Right renal pelvis (tissue), 4 donors: Measurements from ENCODE around the gene ERLIN1. TPM values are rescaled to one million over a fixed set of nuclear protein-coding genes. Genes with fewer than 3 reads are reported as not detected.

Experiments
- DNase-seq, 4 donors: peaks; one replicate each; pipeline ENCODE4 v3.0.0-alpha.2; 2013; ENCODE audit warnings: low read depth in 4 of 4, low spot score in 3 of 4, missing footprints in 1 of 4
- polyA plus RNA-seq, 4 donors: library from polyadenylated mRNA; unstranded; fragments of 120-200 nt; gene quantifications; one replicate each; pipeline ENCODE4 v1.2.1, GENCODE V29; 2013; ENCODE audit not compliant: insufficient read length in 4 of 4

ERLIN1 gene
- polyA plus RNA-seq, 4 donors, result 50.2 to 62.6 (median 54.3) TPM

GRCh38 chr10:100173035-100173434 is 12.8 kb downstream of the ERLIN1 start:
- DNase-seq, result no peak

GRCh38 chr10:100172349-100172748 is 13.5 kb downstream of the ERLIN1 start:
- no peak for DNase-seq

GRCh38 chr10:100168313-100168643 is 17.6 kb downstream of the ERLIN1 start:
- no peak for DNase-seq

DNA sequence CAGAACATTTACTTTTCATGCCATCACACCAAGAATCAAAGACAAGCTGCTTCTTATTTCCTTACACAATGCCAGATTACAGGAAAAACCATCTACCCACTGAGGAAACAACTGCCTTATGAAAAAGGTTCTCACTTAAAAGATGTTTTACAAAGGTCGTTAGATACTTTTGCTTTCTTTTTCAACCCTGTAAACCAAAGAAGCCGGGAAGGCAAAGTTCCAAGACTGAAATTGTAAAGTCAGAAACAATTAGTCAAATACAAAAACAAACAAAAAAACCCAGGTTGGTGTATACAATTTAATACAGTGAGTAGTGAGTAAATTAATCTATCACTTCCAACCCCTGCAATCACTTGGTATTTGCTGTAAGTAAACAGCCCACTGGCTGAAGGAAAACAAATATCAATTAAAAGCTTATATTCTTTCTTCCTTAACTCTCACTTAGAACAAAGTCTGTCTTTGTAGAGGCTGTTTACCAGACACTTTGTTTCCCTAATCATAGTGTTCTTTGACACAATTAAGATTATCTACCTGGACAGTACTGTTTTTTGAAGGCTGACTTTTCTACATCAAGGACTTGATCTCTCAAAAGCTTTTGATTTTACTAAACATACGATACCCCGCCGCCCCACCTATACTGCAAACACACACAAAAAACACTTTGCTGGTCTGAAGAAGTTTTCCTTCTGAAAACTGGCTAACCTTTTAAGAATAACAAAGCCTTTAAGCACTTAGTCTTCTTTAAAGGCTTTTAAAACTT is 18.1 kb downstream of the ERLIN1 start:
- DNase-seq, result no peak

DNA sequence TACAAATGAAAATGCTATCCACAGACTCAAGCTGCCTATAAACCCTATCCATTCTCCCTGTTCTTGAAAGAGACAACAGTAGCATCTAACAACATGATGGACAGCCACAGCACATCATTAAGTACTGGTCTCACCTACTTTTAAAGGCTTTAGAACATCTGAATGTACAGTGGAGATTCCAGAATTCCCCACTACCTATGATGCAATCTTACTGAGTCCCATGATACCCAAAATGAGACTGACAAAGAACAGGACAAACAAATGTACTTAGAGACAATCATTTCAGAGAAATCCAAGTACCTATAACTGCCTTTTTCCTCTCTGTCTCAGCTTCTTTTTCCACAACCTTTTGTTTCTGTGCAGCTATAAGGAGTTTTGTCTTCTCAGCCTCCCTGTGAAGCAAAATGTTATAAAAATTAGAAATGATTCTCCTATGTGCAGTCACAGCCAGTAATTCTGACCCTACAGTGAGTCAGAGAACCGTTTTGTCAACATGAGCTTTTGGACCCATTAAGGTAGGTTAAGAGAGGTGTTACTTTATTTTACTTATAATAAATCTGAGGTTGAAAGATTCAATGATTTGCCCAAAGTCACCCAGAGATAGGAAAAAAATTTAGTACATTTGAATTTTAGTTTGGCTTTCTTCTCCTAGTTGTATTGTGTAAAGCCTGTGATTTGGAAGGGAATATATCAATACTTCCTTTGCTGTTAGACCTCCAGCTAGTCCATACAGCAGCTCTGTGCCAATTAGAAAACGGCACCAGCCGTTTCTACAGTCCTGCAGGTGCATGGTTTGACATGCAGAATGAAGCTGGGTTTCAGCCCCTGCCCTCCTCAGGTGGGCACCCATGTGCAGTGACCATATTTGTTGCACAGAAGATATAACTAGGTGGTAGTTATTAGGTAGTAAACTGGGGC is 21.9 kb downstream of the ERLIN1 start:
- no peak for DNase-seq

DNA sequence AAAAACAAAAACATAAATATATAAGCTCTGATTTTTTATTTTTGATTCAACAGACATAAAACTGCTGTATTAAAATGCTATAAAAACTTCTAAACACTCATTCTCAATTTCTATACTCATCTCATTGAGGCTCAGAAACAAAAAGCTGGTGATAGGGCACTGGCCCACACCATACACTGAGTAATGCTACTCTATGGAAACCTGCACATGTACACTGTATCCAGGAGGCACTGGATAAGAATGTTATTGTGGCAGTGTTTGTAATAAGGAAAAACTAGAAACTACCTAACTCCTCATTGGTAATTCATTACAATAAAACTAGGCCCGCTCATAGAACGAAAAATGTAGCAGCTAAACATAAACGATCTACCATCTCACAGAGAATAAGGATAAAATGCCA is 23.1 kb downstream of the ERLIN1 start:
- no peak for DNase-seq

- no peak for DNase-seq
These were observed 27.6 kb downstream of the ERLIN1 start for GRCh38 chr10:100158044-100158805.

GRCh38 chr10:100157156-100157555 is 28.7 kb downstream of the ERLIN1 start:
- DNase-seq, result no peak

DNA sequence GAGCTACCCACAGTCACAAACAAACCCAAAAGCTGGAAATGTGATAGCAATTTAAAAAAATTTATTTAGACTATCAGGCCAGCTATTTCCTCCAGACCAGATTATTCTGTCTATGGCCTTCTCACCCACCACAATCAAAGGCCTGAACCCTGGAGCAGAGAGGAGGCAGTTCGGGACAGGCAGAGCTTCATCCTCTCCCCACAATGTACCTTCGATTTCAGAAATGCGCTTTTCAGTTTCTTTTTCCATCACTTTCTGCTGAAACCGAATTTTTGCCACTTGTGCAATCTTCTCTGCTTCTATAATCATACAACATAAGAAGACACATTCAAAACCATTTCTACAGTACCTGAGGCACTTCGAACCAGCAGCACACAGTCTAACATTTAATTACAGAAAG is 29.9 kb downstream of the ERLIN1 start:
- DNase-seq, result no peak

- DNase-seq, result no peak
These were observed 31.2 kb downstream of the ERLIN1 start for GRCh38 chr10:100154666-100155065.

GRCh38 chr10:100153239-100153825 is 32.5 kb downstream of the ERLIN1 start:
- no peak for DNase-seq

DNA sequence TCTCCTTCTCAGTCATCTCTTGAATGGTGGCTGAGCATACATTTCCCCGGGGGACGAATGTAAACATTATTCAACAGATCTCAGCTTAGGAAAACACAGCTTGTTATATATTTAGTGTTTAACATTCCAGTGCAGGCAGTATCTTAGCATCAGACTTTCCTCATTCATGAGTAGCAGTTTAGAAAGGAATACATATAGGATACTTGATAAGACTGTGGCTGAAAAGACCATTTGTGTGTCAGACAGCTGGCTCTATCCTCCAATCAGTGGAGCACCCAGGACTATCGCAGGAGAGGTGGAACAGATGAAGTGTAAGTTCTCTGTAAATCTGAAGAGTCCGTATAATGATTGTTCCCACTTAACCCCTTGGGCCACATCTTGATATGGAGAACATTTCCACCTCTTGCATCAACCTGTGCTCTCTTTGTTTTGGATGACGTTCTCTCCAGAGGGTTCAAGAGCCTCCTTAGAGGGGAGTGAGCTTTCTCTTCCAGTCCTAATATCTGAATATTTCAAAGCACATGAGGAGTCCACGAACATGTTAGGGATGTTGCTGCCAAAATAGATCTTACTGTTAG is 34.0 kb downstream of the ERLIN1 start:
- DNase-seq, result no peak

- no peak for DNase-seq
These were observed 37.2 kb downstream of the ERLIN1 start for GRCh38 chr10:100148353-100149211.

GRCh38 chr10:100146875-100147650 is 38.8 kb downstream of the ERLIN1 start:
- no peak for DNase-seq

- no peak for DNase-seq
These were observed 39.4 kb downstream of the ERLIN1 start for GRCh38 chr10:100146398-100146797.

- no peak for DNase-seq
These were observed 42.1 kb downstream of the ERLIN1 start for GRCh38 chr10:100143756-100144155.

- no peak for DNase-seq
These were observed 44.3 kb downstream of the ERLIN1 start for GRCh38 chr10:100141446-100142087.

DNA sequence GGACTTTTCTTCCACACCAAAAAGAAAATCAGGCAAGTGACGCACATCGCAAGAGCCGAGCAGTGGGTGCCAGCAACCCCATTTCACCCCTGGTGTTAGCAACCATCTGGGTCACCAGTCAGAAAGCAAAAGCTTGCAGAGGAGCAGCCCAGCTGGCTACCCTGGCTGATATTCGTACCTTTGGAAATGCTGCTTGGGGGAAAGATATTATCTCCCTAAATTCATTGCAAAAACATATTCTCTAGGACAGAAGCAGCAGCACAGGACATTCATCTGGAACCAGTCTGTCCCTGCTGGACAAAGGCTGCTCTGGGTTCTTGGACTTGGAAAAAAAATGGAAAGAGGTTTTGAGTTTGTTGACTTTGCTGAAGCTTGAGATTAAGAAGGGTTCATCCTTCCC is 45.8 kb downstream of the ERLIN1 start:
- no peak for DNase-seq
